HG02571 (cell line): ENCODE data around the gene ACAP3.

Experiments used
- ATAC-seq: cut with Tn5 transposase; IDR thresholded peaks from one replicate; pipeline ENCODE4 v1.9.1; 2021; ENCODE audit warnings: mild to moderate bottlenecking, moderate library complexity; ENCODE audit not compliant: unreplicated experiment

Gene ACAP3

GRCh38 chr1:1345860-1346500, 38.2 kb upstream of the ACAP3 start:
- no peak for ATAC-seq

- ATAC-seq, result no peak
Observed at GRCh38 chr1:1345384-1345783, 37.7 kb upstream of the ACAP3 start.

- ATAC-seq, result no peak
Observed at GRCh38 chr1:1344655-1345361, 37.1 kb upstream of the ACAP3 start.

DNA sequence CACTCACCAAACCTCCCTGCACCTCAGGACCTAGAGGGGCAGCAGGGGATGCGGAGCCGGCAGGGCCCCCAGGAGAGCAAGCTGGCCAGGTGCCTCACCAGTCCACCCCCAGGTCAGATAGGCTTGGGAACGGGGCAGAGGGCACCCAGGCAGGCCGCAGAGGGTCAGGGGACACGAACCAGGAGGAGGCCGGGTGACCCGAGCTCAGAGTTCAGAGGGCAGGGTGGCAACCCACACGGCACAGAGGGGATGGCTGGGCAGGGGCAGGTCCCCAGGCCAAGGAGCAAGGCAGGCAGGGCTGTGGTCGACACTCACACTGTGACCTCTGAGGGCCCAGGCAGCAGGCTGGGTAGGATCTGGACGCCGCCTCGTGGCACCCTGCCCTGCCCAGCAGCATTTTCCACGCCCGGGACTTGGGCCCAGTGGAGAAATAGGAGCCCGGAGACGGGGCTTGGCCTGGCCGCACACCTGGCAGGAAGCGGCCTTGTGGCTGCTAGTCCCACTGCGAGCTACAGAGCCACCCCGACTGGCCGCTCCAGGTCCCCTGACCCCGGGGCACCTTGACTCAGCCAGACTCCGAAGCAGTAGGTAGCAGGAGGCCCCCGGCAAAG, 36.2 kb upstream of the ACAP3 start:
- ATAC-seq, result no peak

DNA sequence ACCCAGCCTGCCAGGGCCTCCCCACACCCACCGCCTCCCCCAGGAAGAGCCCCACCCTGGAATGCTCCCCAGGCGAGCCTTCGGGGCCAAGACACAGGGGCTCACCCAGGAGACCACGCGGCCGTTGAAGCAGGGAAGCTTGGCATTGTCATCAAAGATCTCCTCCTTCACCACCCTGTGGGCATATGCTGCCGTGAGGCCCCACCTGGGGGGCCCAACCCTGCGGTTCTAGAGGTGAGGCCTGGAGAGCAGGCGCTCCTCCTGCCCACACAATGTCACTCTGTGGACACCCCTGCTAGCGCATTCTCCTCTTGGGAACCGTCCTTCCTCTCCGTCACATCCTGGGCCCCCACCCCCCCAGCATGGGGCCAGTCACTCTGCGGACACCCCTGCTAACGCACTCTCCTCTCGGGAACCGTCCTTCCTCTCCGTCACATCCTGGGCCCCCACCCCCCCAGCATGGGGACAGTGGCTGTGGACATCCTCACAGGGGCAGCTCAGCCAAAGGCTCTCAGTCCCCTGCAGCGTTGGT, 34.9 kb upstream of the ACAP3 start:
- no peak for ATAC-seq

DNA sequence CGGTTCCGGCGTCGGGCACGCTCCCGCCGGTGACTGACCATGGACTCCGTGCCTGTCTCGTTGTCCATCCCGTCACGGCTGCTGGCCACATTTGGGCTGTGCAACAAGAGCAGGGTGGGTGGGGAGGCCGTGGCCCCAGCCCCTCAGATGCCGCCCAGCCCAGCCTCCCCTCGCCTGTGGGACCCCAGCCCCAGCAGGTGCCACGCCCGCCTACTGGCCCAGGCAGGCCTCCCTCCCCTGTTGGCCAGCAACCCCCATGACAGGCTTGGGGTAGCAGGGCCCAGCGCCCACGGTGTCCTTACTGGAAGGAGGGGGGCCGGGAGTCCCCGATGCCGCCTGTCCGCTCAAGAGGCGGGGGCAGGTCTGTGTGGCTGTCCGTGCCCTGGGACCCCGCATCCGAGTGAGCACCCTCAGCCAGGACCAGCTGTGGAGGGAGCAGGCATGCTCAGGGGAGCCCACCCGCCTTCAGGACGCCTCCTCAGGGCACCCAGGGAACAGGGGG, 34.4 kb upstream of the ACAP3 start:
- ATAC-seq, result no peak

DNA sequence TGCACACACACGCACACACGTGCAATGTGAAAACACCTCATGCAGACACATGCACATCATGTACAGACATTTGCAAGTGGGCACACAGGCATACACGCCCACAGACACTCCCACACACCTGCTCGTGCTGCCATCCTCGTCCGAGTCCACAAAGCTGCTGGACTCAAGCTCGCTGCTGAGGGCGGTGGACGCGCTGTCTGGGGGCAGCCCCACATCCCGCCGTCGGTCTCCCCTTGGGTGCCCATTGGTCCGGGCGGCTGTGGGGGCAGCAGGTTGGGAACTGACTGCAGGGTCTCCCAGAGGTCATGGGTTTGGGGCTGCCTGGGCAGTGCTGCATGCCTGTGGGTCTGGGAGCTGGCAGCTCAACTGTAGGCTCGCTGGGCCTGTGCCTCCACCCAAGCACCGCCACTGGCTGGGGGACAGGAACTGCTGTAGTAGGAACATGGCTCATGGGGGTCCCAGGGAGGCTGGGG, 33.9 kb upstream of the ACAP3 start:
- ATAC-seq, result no peak

- no peak for ATAC-seq
Observed at GRCh38 chr1:1340791-1341548, 33.2 kb upstream of the ACAP3 start.

DNA sequence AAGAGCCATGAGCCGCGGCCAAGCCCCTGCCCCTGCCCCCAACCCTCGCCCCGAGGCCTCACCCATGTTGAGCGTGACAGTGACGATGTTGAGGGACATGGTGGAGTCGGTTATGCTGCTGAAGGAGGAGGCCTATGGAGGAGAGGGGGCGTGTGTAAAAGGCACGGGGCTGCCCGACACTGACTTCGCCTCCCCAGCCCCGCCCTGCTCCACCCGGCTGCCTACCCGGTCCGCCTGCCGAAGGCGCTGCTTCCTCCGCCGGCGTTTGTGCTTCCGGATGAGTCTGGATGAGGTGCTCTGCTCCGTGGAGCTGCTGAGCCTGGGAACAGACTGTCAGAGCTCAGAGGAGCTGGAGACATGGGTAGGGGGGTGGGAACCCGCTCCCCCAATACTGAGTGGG, 32.5 kb upstream of the ACAP3 start:
- no peak for ATAC-seq

GRCh38 chr1:1338278-1338677, 30.5 kb upstream of the ACAP3 start:
- ATAC-seq, result no peak

DNA sequence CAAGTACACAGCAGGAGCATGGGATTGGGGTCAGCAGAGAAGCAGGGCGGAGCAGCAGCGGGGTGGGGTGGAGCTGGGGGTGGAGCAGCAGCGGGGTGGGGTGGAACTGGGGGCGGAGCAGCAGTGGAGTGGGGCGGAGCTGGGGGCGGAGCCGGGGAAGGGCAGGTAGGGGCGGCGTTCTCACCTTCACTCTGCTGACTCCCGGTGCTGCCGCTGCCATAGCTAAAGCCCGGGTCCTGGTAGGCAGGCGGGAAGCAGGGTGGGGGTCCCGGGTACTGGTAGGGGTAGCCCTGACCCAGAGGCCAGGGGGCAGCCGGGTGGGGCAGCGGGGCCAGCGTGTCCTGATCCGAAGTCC, 30.0 kb upstream of the ACAP3 start:
- no peak for ATAC-seq

GRCh38 chr1:1336931-1337792, 29.4 kb upstream of the ACAP3 start:
- no peak for ATAC-seq

- ATAC-seq, result no peak
Observed at GRCh38 chr1:1336446-1336845, 28.7 kb upstream of the ACAP3 start.

DNA sequence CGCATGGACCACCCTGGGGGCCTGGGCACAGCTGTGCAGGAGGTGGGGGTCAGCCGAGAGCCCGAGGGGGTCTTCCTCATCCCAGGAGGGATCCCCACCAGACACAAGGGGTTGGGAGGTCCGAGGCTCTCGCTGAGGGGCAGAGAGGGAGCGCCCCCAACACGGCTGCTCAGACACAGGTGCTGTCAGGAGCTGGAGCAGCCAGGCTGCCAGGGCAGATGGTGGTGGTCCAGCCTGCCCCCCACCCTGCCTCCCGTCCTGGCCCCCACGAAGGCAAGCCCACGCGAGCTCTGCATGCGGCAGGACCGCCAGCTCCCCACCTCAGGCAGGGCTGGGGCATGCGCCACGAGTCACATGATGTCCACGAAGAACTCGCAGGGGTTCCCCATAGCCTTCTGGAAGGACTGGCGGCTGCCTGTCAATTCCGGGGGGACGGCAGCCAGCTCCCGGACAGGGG, 28.1 kb upstream of the ACAP3 start:
- ATAC-seq, result no peak

DNA sequence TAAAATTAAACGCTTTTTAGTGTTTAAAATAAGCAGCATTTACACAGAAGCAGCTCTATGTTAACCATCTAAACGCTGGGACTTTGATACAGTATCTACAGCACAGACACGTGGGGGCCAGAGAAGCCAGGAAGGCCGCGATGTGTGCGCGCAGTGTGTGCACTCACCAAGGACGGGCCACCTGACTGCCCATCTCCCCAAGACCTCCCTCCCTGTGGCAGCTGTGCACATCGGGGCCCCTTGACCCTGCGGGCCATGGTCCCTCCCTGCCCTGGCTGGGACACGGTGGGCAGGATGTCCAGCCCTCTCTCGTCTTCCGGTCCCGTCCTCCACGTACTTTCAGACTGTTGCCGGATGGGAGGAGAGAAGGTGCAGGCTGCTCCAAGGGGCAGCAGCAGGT, 27.6 kb upstream of the ACAP3 start:
- no peak for ATAC-seq

DNA sequence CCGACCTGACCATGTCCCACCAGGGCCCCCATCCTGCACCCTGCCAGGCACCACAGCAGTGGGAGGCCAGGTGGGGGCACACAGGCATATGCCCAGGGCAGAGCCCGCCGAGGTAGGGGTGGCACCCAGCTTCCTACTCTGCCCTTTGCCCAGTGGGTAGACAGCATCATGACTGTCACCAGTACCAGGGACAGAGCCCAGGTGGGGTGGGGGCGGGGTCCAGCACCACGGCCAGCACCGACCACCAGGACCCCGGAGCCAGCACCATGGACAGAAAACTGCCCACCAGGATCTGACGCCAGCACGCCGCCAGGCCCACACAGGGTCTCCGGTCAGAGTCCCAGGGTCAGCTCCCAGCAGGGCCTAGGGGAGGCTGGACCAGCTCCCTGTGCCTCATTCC, 27.1 kb upstream of the ACAP3 start:
- ATAC-seq, result no peak

GRCh38 chr1:1333551-1334241, 26.0 kb upstream of the ACAP3 start:
- ATAC-seq, result no peak

GRCh38 chr1:1332774-1333480, 25.2 kb upstream of the ACAP3 start:
- no peak for ATAC-seq
